ENCODE measurements around the gene SLC30A4.

The SLC30A4 gene

GRCh38 chr15:45499426-45499825 lies 23.1 kb downstream of the SLC30A4 start:
- no peak for DNase-seq

GRCh38 chr15:45498701-45499100 lies 23.9 kb downstream of the SLC30A4 start:
- no peak for DNase-seq

GRCh38 chr15:45497261-45497660 lies 25.3 kb downstream of the SLC30A4 start:
- DNase-seq, result no peak

DNA sequence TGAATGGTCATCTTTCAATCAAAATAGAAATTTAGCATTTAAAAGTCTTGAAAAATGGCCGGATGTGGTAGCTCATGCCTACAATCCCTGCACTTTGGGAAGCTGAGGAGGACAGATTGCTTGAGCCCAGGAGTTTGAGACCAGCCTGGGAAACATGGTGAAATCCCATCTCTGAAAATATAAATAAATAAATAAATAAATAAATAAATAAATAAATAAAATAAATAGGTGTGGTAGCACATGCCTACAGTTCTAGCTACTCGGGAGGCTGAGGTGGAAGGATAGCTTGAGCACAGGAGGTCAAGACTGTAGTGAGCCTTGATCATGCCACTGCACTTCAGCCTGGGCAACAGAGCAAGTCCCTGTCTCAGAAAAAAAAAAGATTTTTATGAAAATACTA lies 25.9 kb downstream of the SLC30A4 start:
- DNase-seq, result no peak

GRCh38 chr15:45495588-45495987 lies 27.0 kb downstream of the SLC30A4 start:
- no peak for DNase-seq

DNA sequence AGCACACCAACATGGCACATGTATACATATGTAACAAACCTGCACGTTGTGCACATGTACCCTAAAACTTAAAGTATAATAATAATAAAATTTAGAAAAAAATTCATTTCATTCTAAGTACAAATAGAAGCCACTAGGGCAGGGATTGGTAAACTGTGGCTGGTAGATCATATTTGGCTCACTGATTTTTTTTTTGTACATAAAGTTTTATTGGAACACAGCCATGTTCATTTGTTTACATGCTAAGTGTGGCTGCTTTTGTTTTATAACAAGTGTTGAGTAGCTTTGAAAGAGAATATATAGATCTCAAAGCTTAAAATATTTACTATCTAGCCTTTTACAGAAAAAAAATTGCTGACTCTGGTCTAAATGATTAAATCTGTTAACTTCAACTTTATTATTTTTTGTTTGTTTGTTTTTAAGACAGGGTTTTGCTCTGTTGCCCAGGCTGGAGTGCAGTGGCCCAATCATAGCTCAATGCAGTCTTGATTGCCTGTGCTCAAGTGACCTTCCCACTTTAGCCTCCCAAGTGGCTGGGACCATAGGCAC lies 32.8 kb downstream of the SLC30A4 start:
- DNase-seq, result no peak

DNA sequence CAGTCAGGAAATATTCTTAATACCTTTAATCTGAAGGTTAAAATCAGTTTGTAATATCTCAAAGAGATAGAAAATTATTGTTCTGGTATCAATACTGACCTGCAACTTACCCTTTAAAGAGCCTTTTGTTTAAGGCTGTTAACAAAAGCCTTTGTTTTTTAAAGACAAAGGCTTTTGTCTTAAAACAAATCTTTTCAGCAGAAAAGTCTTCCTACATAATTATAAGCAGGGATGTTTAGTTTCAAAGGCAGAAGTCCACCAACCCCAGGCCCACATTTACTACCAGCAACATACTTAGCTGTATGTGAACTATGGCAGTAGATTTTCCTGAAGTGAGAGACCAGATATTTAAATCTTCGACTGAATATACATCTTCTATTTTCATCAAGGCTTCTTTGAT lies 36.2 kb downstream of the SLC30A4 start:
- DNase-seq, result no peak

- DNase-seq, result no peak
Measured at GRCh38 chr15:45481135-45481534, 41.4 kb downstream of the SLC30A4 start.

DNA sequence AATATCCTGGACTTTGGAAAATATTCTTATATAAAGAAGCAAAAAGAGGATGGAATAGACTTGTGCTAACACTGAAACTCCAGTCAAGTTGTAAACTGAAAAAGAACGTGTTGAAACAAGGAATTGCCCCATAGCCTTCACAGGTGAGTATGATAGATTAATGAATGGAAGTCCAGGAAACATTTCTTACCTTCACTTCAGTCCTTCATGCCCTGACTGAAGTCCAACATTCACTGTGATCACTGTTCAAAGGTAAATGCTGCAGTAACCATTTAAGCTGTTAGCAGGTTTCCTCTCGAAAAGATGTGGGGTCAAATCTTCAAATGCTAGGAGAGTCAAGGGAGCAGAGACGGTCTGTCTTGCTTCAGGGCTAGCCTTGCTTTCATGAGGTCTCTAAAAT lies 46.1 kb downstream of the SLC30A4 start:
- no peak for DNase-seq

GRCh38 chr15:45474799-45475198 lies 47.8 kb downstream of the SLC30A4 start:
- DNase-seq, result no peak

DNA sequence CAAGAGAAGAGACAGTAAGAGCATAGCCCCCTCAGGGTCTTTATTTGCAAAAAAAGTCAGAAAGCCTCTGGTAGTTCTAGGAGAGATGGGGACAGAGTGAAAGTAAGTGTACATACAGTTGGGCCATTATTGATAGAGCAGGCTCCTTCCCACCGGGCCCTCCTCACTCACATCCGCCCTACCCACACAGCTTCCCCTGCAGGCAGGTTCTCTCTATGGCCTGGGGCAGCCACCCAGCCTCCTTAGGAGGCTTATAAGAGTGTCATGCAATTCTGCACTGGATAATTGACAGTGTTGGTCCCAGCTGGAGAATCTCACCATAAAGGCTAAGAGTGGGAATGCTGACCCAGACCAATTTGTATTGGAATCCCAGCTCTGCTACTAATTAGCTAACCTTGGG lies 49.5 kb downstream of the SLC30A4 start:
- no peak for DNase-seq

DNA sequence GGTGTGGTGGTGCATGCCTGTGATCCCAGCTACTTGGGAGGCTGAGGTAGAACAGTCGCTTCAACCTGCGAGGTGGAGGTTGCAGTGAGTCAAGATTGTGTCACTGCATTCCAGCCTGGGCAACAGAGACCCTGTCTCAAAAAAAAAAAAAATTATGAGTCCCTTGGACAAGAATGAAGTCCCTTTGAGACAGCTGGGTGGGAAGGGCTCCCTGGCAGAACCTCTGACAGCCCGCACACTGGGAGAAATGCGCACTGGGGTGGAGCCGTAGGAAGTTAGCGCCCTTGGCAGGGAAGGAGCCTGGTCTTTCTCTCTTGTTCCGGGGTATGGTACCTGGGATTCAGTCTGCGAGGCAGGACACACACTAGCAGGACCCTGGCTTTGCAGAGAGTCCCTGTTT lies 51.4 kb downstream of the SLC30A4 start:
- no peak for DNase-seq

DNA sequence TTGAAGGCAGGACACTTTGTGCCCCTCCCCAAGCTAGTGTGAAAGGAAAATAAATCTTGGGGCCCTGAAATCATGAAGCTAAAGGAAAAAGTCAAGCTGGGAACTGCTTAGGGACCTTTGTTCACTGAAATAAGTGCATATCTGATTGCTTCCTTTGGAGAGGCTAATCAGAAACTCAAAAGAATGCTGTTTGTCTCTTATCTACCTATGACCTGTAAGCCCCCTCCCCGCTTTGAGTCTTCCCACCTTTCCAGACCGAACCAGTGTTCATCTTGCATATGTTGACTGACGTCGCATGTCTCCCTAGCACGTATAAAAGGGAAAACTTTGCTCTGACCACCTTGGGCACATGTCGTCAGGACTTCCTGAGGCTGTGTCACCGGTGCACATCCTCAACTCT lies 53.1 kb downstream of the SLC30A4 start:
- DNase-seq, result no peak

GRCh38 chr15:45469027-45469426 lies 53.5 kb downstream of the SLC30A4 start:
- DNase-seq, result no peak

- DNase-seq, result no peak
Measured at GRCh38 chr15:45468294-45468693, 54.3 kb downstream of the SLC30A4 start.

DNA sequence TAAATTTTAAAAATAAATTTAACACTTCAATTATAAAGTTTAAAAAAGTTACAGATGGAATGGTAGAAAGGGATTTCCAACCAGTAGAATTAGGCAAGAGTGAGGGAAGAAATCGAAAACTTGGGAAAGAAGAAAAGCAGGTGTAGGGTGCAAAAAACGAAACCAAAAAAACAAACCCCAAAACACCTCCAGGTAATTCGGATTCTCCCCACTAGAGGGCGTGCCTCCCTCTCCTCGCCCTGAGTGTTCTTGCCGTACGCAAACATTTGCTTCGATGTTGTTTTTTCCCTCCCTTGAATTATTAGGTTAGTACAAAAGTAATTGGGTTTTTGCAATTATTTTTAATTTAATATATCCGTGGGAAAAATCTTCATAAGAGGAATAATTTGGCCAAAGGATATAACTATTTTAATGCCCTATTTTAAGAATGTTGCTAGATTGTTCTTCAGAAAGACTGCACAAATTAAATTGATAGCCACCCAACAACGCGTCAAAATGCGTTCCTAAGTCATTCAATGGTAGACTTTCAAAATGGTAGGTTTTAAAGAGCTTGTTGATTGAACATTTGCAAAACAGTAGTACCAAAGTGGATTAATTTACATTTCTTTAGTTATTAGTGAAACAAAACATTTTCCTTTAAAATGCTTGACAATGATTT lies 63.7 kb downstream of the SLC30A4 start:
- peak; percentile 11 to 64 for DNase-seq

- DNase-seq, result peak; percentile 87 to 95
Measured at GRCh38 chr15:45457641-45458539, 64.7 kb downstream of the SLC30A4 start.

DNA sequence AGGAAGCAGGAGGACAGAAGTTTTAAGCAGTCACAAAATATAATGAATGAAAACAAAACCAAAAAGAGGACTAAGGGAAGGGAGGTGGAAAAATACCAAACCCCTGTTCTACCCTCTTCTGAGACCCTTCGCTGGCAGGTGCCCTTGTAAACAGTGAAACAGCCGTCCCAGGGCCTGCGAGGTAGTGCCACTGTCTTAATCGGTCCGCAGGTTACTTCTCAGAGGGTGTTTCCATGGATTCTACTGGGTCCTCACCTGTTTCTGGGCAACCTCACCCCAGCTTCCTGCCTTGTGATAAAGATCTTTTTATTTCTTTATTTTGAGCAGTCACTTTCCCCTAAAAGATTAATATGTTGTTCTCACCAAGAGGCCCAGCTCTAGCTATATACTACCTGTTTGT lies 65.3 kb downstream of the SLC30A4 start:
- no peak for DNase-seq

DNA sequence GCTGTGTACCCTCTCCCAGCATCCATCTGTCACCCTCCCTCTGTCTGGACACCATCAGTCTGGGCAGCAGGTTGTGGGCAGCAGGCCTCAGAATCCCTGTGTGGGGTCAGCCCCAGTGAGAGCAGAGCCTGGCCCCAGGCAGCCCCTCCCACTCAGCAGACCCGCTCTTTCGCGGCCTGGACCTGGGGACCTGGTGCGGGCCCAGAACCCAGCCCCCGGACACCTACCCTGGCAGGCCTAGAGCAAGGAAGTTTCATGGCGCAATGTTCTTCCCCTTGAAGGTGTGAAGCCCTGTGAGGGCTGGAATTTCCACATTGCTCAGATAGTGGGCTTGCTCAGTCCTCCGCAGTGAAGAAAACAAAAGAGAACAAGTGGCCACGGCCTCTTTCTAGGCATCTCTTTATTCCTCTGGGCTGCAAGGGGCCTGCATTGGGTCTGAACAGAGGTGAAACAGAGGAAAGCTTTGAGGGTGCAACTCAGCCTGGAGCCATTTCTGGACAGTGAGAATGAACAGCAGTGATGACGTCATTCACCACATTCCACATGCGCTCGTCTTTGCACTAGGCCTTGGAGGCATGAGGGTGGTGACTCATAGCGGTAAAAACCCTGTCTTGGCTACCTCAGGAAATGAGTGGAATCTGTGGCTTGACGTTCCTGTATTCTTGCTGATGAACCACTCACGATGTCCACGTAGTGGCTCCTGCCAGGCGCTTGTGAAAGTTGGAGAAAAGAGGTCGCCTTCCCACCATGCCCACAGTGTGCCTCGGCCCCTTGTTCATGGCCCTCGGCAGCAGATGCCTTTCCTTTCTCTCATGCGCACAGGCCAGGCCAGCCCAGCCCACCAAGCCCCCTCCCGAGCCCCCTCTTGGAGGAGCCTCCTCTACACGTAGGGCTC lies 66.1 kb downstream of the SLC30A4 start:
- DNase-seq, result peak in 1 of 2 experiments; percentile 14

GRCh38 chr15:45454814-45455213 lies 67.7 kb downstream of the SLC30A4 start:
- DNase-seq, result no peak

DNA sequence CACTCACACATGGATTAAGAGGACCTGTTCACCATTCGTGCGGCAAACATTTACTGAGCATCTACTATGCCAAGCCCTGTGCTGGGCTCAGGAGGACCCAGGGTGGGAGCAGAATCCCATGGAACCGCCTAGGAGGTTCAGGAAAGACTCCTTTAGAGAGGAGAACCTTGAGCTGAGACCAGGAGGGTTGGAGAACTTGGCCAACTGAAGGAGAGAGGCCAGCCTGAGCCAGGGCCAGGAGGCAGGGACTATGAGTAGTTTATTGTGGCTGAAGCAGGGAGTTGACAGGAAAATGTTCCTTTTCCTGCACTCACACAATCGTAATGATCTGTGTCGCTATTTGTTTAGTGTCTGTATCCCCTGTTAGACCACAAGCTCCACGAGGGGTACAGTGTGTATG lies 71.3 kb downstream of the SLC30A4 start:
- DNase-seq, result no peak

- no peak for DNase-seq
Measured at GRCh38 chr15:45449916-45450867, 72.4 kb downstream of the SLC30A4 start.

Measured in NCI-H524 (cell line).